PFSK-1 (cell line): Measurements from ENCODE around the gene MIPOL1. TPM values are rescaled to one million over a fixed set of nuclear protein-coding genes. Genes with fewer than 3 reads are reported as not detected.

Experiments
- FOXP2 ChIP-seq: optimal IDR thresholded peaks from 2 replicates; pipeline ENCODE3; 2011; ENCODE audit warnings: borderline replicate concordance, control low read depth, inconsistent platforms; ENCODE audit not compliant: insufficient read depth; ENCODE audit errors: extremely low read length, extremely low read depth
- POLR2AphosphoS5 ChIP-seq: IDR thresholded peaks from 2 replicates; pipeline ENCODE4 v1.6.1; 2012; ENCODE audit warnings: low read depth, mild to moderate bottlenecking, control low read depth, low read length, moderate library complexity
- REST ChIP-seq, 2 experiments: IDR thresholded peaks; 2 replicates each; pipeline versions ENCODE4 v1.6.1 to v1.8.0; 2011 to 2012; ENCODE audit warnings: low read depth in 2 of 2, low read length in 2 of 2, control low read depth in 1 of 2, inconsistent platforms in 1 of 2, mild to moderate bottlenecking in 1 of 2, moderate library complexity in 1 of 2; ENCODE audit not compliant: insufficient read depth in 1 of 2
- SIN3A ChIP-seq: IDR thresholded peaks from 2 replicates; pipeline ENCODE4 v1.6.1; 2012; ENCODE audit warnings: mild to moderate bottlenecking, low read length, moderate library complexity, borderline replicate concordance; ENCODE audit not compliant: insufficient read depth
- TAF1 ChIP-seq: IDR thresholded peaks from 2 replicates; pipeline ENCODE4 v1.6.1; 2012; ENCODE audit warnings: low read length, control low read depth, borderline replicate concordance; ENCODE audit not compliant: insufficient read depth
- polyA plus RNA-seq: library from polyadenylated mRNA; unstranded; fragments of >200 nt; gene quantifications from one replicate; pipeline ENCODE4 v1.2.1, GENCODE V29; 2012; ENCODE audit warnings: low read depth, missing spikeins; ENCODE audit not compliant: insufficient read length

MIPOL1 gene, protein sequence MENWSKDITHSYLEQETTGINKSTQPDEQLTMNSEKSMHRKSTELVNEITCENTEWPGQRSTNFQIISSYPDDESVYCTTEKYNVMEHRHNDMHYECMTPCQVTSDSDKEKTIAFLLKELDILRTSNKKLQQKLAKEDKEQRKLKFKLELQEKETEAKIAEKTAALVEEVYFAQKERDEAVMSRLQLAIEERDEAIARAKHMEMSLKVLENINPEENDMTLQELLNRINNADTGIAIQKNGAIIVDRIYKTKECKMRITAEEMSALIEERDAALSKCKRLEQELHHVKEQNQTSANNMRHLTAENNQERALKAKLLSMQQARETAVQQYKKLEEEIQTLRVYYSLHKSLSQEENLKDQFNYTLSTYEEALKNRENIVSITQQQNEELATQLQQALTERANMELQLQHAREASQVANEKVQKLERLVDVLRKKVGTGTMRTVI
- not detected for polyA plus RNA-seq

DNA sequence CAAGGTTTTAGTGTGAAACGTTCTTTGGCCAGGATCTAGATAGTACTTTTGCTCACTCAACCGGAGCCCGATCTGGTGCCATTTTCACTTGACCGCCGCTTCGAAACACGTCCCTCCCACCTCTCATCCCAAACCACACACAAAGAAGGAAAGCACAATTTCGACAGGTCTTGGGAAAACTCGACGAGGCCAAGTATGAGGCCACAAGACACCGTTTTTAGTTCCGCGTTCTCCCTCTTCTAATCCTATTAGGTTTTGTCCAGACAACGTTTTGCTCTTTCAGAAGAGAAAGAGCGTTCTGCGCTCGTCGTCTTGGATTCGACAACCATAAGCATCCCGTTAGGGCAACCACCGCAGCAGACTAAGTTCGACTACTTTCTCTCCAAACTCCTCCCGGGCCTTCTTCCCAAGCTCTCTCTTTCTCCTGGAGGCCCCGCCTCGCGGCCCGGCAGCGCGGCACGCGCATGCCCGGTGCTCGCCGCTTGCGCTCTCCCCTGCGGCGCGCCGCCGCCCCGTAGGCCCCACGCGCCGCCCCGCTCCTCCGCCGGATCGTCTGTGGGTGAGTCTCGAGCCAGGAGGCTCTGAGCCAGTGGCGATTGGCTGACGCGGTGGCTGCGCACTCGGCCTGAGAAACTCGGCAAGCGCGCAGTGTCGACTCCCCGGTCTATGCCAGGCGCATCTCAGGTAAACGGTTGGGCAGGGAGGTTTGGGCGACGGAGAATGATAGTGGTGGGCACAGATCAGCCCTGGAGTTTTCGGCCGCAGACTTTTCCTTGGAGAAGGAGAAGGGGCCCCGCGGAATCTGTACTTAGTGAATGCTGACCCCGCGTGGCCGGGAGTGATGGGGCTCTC lies at the start of gene MIPOL1:
TSS of gene MIPOL1 (plus strand) at position 517 of the 852 bp plus-strand sequence. CDS start 49,952 bp downstream, outside the sequence.
- TF ChIP-seq TAF1: no peak

DNA sequence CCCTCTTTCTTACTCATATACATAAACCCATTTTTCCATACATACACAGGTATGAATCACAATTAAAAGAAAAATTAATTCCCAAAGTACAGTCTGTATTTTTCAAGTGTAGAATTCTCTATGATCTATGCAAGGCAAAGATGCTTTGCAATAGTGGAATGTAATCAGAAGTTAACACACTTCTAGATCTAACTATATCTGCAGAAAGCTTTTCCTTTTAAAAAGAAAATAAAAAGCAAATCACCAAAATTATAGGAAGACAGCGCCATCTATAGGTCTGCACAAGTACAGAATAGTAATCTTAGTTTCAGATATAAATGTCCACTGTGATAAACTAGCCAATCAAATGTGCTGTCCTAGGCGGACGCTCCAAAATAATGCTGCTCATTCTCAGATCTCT lies 47.3 kb upstream of the MIPOL1 start:
- TF ChIP-seq SIN3A (no peak), TAF1 (no peak), FOXP2 (no peak), POLR2AphosphoS5 (no peak), REST (IDR thresholded peaks at IDR 0.05; ENCODE audit: insufficient read depth in 1 of 2, low read depth in 2 of 2, low read length in 2 of 2) (no peak)

GRCh38 chr14:37153005-37153404 lies 44.7 kb upstream of the MIPOL1 start:
- TF ChIP-seq FOXP2 (no peak), SIN3A (no peak), REST (IDR thresholded peaks at IDR 0.05; ENCODE audit: insufficient read depth in 1 of 2, low read depth in 2 of 2, low read length in 2 of 2) (no peak)

- TF ChIP-seq POLR2AphosphoS5 (no peak), FOXP2 (no peak), SIN3A (no peak), REST (IDR thresholded peaks at IDR 0.05; ENCODE audit: insufficient read depth in 1 of 2, low read depth in 2 of 2, low read length in 2 of 2) (no peak), TAF1 (no peak)
These were observed 44.3 kb upstream of the MIPOL1 start for GRCh38 chr14:37153483-37153882.

DNA sequence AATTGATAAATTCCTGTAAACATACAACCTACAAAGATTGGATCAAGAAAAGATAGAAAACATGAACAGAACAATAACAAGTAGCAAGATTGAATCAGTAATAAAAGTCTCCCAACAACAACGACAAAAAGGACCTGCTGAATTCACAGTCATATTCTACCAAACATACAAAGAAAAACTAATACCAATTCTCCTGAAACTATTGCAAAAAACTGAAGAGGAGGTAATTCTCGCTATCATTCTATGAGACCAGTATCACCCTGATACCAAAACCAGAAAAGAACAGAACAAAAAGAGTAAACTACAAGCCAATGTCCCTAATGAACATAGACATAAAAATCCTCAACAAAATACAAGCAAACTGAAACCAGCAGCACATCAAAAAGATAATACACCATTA lies 39.8 kb upstream of the MIPOL1 start:
- TF ChIP-seq SIN3A (no peak), TAF1 (no peak), POLR2AphosphoS5 (no peak), FOXP2 (no peak), REST (IDR thresholded peaks at IDR 0.05; ENCODE audit: insufficient read depth in 1 of 2, low read depth in 2 of 2, low read length in 2 of 2) (no peak)
